Activated CD4-positive, alpha-beta T cell treated with anti-CD3 and anti-CD28 coated beads, Interleukin-2, amount 50 U/mL, for 1 hour (primary cell): ENCODE results near the gene RORB.
"Not testable (repeated sequence)": the region's sequence is repeated elsewhere in the genome, so short reads cannot be mapped to it uniquely, and the experiment has no call there.

Experiments used
- DNase-seq: peaks from one replicate; pipeline ENCODE4 v3.0.0-alpha.2; 2020

RORB gene

DNA sequence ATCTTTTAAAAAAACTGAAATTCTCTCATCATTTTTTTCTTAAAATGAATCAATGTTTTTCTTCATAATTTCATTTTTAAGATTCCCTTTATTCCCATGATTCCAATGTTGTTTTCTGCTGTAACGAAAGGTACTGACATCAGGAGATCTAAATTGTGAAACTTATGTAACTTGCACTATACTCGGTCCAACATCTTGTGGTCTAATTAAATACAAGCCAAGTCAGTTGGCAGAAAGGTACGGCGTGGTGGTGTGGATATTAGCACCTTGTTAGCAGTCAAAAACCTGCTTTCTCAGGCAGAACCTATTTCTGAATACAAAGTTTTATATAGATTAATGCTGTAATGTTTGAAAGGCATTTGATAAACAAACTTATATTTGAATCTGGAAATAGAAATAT is 20.1 kb downstream of the RORB start:
- no peak for DNase-seq

DNA sequence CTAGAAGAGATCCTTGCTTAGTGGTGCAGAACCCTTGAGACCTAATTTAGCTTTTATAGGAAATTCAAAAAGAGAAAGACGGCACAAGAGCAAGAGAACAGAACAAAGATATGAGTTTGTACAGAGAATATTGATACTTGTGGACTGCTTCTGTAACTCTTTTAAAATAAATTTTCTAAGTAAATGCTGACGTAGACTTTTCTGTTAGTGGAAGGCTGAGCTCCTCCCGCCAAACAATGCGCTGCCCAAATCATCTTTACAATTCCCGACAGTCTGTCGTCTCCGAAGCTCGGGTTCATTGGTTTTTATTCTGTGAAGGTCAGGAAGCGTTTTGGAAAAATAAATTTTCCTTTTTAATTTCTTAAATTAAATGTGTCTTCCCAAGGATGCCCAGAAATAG is 22.3 kb downstream of the RORB start:
- DNase-seq, result no peak

DNA sequence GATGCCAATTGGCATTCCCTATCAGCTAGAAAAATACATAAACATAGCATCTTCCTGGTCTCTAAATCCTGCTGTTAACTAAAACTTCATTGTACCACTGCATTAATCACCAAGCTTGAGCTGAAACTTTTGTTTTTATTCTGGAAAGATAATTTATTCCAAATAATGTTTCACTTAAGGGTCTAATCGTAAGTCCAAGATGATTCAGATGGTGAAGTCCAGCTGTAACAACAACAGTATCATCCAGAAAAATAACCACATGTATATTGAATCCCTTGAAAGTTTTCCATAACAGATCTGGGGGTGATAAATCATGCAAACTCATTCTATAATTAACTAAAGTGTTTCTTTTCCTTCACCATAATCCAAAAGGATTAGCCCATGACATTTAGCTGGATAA is 23.9 kb downstream of the RORB start:
- no peak for DNase-seq

GRCh38 chr9:74524289-74524688 is 27.2 kb downstream of the RORB start:
- no peak for DNase-seq

DNA sequence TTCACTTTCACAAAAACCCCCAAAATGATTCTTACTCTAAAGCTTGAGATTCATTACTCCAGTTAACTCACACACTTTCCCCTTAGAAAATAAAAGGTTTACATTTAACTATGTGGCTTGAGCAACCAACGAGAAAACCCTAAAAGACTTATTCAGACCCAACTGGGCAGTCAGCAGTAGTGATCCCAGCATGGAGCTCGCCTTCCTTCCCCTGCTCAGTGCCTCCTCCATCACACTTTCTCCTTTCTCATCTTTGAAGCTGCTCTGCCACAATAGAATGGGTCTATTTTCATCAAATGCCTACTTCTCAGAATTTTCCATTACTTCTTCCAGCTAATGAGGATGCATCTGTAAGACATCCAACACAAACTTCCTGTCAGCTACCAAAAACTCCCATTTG is 29.1 kb downstream of the RORB start:
- DNase-seq, result no peak

GRCh38 chr9:74527718-74528117 is 30.6 kb downstream of the RORB start:
- DNase-seq, result no peak

DNA sequence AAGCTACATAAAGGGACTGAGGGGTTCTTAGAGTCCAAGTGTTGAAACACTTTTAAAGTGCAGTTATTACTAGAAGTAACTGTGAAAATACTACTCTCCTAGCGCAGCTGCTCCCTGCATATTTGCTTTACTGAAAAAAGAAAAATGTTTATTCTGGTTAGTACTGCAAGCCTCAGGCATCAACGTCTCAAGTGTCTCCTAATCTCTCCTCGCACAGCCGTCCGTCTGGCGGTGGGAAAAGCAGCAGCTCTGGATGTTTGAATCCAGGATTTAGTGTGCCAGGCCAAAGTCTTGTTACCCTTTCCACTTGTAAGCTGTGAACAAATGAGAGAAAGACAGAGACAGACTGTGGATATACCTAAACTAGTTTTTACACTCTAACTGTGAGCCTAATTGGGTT is 31.1 kb downstream of the RORB start:
- no peak for DNase-seq

GRCh38 chr9:74530458-74530857 is 33.3 kb downstream of the RORB start:
- not testable (repeated sequence) for DNase-seq

- DNase-seq, result no peak
Observed at GRCh38 chr9:74533253-74533652, 36.1 kb downstream of the RORB start.

DNA sequence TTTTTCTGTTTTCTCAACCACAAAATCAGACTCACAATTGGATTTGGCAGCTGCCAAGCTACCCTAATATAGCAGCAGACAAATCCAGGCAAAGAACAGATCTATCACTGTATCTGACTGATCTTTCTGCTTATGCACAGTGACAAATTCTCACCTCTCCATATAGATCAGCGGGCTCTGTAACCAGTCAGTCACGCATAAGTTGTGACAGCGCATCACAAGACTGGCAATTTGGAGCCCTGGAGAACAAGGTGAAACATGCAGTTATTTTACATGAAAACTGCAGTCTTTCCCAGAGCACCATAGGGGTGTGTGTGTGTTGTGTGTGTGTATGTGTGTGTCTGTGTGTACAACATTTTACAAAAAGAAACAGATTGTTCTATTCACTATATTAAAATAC is 37.7 kb downstream of the RORB start:
- DNase-seq, result no peak

DNA sequence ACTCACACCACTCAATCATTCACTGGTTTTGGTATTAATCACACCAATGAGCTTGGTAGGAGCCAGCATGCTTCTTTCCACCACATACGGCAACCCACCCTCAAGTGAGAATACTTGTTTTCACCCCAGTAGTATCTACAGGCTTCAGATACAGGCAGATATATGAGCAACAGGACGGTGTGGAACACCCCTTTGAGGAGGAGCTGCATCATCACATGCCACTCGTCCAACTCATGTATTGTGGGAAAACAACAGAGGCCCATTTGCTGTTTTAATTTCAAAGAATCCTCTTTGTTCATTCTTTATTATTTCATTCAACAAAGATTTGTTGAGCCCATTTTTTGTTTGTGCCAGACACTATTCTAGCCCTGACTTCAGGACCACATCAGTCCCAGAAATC is 46.0 kb downstream of the RORB start:
- no peak for DNase-seq

- no peak for DNase-seq
Observed at GRCh38 chr9:74551266-74551665, 54.1 kb downstream of the RORB start.

DNA sequence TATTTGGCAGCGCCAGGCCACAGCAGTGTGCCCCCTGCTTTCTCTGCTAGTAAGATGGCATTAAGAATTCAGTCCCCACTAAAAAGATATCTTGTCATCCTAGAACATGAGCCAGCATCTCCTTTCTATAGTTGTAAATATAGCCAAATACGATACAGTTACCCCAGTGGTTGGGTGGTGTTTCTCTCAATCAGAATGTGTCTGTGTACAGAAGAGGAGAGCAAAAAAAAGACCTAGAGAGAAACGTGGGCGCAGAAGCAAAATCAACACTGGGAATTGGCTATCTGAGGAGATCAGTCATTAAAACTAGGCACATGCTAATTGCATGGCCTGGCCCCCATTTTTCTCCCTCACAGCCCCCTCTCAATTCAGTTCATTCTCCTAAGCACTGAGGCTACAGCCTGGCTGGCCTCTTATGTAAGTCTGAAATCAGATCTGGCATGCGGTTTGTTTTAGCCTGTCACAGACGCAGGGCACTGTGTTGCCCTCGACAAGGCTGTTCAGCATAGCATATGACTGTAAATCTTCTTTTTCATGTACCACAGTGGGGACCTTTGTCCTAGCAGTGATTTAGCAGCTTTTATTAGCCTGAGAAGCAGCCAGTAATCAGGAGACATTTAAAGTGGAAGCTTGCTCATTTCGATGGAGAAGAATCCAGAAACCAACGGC is 57.8 kb downstream of the RORB start:
- no peak for DNase-seq

GRCh38 chr9:74555565-74555964 is 58.4 kb downstream of the RORB start:
- no peak for DNase-seq

DNA sequence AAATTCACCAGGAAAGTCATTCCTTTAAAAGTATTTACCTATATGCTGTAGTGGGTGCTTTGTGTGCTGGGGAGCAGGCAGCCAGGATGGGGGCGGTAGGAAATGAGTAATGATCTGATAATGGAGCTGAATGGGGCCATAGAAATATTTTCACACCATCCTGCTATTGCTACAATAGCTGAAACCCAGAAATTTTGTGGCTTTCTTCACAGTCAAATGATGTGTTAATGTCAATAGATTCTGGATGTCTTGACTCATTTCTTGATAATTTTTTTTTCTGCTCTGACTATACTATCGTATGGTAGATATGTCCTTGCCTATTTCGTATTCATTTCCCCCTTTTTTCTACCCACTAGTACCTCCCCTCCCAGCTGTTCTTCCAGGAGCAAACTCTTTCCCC is 59.5 kb downstream of the RORB start:
- DNase-seq, result no peak

- no peak for DNase-seq
Observed at GRCh38 chr9:74557571-74557970, 60.4 kb downstream of the RORB start.

GRCh38 chr9:74562611-74563010 is 65.5 kb downstream of the RORB start:
- DNase-seq, result no peak

GRCh38 chr9:74570879-74571512 is 73.9 kb downstream of the RORB start:
- DNase-seq, result no peak

GRCh38 chr9:74573640-74574191 is 76.6 kb downstream of the RORB start:
- no peak for DNase-seq

DNA sequence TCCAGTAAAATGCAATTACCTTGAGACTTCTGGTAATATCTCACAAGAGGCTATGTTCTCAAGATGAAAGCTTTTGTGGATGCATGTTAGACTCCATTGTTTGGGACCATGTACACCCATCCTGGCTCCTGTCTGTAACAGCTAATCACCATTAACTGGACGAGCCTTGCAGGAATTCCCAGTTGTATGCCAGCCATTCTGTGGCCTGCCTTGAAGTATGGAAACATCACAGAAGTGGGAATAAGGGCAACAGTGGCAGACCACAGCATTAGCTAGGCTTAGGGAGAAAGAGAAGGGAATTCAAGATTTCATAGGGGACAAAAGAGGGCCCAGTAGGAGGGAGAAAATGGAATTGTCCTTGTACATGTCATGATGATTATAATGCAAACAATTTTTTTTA is 79.0 kb downstream of the RORB start:
- DNase-seq, result no peak

GRCh38 chr9:74577956-74578355 is 80.8 kb downstream of the RORB start:
- no peak for DNase-seq

DNA sequence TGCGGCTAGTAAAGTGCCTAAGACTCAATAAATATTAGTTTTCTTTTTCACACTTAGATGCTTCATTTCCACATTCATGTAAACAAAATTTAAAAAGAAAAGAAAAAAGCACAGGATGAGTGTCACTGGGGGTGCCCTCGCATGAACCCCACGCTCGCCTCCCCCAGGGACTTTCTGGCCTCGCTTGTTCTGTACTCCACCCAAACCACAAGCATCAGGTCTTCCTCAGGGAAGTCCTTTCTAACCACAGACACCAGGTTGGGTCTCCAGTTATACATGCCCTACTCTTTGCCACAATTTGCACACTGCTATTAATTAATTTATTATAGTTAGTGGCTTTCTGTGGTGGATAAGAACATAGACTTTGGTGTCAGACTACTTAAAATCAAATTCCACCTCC is 92.4 kb downstream of the RORB start:
- DNase-seq, result no peak

GRCh38 chr9:74595286-74595685 is 98.2 kb downstream of the RORB start:
- DNase-seq, result no peak

- DNase-seq, result no peak
Observed at GRCh38 chr9:74598874-74599273, 101.7 kb downstream of the RORB start.
